ENCODE data around the gene TOMM7.
"Not testable (repeated sequence)": the region's sequence is repeated elsewhere in the genome, so short reads cannot be mapped to it uniquely, and the experiment has no call there.

The TOMM7 gene

GRCh38 chr7:22826593-22826992 lies 3.9 kb upstream of the TOMM7 start:
- in situ Hi-C loops (cut with MboI; ENCODE audit: low sequenced_read_pairs), result no loop called here

- in situ Hi-C loops (cut with MboI; ENCODE audit: low sequenced_read_pairs), result no loop called here
Measured at GRCh38 chr7:22824760-22825159, 2.1 kb upstream of the TOMM7 start.

DNA sequence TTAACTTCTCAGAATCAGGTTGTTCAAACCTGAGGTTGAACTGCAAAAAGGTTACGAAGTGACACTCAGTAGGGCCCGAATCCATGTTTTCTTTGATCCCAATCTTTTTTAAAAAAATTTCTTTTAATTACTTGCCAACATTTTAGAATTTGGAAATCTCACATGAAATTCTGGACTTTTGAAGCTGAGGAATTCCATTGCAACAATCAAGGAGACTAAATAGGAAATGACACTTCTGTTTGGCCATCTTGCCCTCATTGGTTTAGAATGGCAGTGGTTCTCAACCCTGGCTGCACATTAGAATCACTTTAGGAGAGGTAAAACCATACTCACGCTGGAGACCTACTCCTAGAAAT lies 471 bp upstream of the TOMM7 start:
- in situ Hi-C loops (cut with MboI; ENCODE audit: low sequenced_read_pairs), result no loop called here

DNA sequence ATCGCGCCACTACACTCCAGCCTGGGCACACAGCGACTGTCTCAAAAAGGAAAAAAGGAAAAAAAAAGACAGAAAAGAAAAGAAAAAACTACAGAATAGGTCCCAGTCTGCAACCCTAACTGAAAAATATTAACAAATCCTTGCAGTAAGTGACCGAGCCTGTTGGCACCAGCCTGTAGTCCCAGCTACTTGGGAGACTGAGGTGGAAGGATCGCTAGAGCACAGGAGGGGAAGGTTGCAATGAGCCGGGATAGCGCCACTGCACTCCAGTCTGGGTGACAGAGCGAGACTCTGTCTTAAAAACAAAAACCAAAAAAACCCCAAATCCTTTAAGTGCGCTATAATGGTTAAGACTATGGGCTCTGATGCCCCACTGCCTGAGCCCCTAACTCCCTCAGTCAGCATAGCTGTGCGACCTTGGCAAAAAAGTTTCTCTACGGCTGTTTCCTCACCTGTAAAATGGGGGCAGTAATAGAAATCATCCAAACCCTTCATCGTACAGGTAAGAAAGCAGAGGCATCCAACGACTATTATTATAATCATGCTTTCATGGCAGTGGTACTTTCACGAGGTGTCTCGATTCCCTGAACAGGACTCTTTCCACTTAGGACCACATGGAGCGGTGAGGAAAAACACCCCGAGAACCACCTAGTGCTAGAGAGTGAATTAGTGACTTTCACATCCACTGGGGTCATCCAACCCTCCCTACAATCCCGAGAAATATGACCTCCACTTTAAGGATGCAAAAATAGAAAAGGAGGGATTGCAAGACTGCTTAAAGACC lies 755 bp downstream of the TOMM7 start:
- in situ Hi-C loops (cut with MboI; ENCODE audit: low sequenced_read_pairs), result no loop called here

DNA sequence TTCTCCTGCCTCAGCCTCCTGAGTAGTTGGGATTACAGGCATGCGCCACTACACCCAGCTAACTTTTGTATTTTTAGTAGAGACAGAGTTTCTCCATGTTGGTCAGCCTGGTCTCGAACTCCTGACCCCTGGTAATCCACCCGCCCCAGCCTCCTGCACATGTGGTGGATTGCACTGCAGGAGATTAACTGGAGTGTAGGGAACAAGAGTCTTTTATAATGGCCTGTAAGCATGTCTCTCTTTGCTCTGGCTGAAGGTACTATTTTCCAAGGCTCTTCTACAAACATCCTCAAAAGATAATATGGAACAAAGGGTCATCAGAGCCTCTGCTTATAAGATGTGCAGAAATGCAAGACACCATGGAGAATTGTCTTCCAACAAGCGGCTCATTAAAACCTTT lies 3.2 kb downstream of the TOMM7 start:
- in situ Hi-C loops (cut with MboI; ENCODE audit: low sequenced_read_pairs), result no loop called here

GRCh38 chr7:22814261-22815208 lies 8.1 kb downstream of the TOMM7 start:
- in situ Hi-C loops (cut with MboI; ENCODE audit: low sequenced_read_pairs), result no loop called here

GRCh38 chr7:22812353-22812752 lies 10.3 kb downstream of the TOMM7 start:
- in situ Hi-C loops (cut with MboI; ENCODE audit: low sequenced_read_pairs), result no loop called here

DNA sequence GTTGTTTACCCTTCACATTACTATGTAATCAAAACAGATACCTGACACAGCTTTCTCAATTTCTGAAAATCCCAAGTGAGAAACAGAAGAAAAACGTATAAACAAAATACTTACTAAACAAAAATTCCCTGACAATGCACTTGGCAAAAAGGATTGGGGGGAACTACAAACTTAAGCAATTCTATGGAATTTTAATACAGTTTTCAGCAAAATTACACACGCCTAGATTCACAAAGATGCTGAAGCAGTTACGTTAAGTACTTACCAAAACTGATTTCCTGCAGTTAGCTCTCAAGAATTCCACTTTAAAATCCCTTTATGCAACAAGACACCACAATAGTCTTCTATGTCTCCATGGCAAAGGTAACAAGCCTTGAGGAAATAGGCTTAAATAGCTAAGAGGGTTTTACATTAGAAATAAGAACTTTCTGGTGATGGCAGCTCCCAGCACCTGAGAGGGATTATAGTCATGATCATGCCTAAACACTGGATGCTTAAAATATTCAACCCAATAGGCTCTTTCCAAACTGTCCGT lies 10.8 kb downstream of the TOMM7 start:
- in situ Hi-C loops (cut with MboI; ENCODE audit: low sequenced_read_pairs), result no loop called here

- in situ Hi-C loops (cut with MboI; ENCODE audit: low sequenced_read_pairs), result no loop called here
Measured at GRCh38 chr7:22810843-22811242, 11.8 kb downstream of the TOMM7 start.

GRCh38 chr7:22809902-22810642 lies 12.6 kb downstream of the TOMM7 start:
- in situ Hi-C loops (cut with MboI; ENCODE audit: low sequenced_read_pairs), result no loop called here

DNA sequence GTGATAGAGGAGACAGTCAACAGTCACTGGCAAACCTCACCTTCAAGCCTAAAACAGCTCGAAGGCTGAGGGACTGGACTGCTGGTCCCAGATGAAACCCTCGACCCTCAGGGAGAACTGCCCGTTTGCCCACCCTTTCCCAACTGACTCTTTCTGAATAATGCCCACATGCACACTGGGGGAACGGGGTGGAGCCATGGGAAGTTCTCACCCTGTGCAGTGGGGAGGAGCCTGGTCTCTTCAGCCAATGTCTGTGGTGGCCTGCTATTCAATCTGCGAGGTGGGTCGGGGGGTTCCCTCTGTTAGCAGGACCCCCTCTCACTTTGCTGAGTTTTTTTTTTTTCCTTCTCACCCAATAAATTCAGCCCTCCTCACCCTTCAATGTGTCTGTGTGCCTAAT lies 14.5 kb downstream of the TOMM7 start:
- in situ Hi-C loops (cut with MboI; ENCODE audit: low sequenced_read_pairs), result no loop called here

DNA sequence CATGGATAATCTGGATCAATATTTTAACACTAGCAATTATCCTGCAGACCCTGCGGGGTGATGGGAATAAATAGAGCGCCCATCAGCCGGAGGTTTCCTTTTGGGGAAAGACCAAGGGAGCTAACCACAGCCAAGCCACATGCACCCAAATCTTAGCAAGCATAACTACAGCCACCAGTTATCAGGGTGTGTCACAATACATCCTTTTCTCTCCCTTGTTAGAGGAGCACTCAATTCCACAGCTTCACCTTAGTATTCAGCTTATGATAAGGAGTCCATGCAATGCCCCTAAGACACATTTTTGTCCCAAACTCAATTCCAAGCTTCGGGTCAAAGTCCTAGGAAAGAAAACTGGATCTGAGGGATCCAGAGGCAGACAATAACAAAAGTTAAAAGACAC lies 15.9 kb downstream of the TOMM7 start:
- in situ Hi-C loops (cut with MboI; ENCODE audit: low sequenced_read_pairs), result no loop called here

DNA sequence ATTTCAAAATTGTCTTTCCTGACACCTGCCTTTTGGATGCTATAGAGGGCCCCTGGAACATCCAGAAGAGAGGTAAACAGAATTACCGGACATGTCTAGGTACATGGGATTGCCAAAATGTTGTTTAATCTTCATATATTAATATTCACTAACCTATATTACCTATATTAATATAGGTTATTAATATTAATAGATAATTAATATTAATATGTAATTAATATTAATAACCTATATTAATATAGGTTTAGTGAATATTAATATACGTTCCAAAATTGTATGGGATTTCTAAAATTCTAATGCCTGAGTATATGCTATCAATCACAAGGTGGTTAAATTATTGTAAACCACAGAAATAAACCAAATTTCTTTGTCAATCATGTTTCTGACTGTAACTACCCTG lies 17.4 kb downstream of the TOMM7 start:
- in situ Hi-C loops (cut with MboI; ENCODE audit: low sequenced_read_pairs), result no loop called here

- in situ Hi-C loops (cut with MboI; ENCODE audit: low sequenced_read_pairs), result not testable (repeated sequence)
Measured at GRCh38 chr7:22802831-22803230, 19.8 kb downstream of the TOMM7 start.

- in situ Hi-C loops (cut with MboI; ENCODE audit: low sequenced_read_pairs), result no loop called here
Measured at GRCh38 chr7:22802426-22802825, 20.2 kb downstream of the TOMM7 start.

GRCh38 chr7:22801912-22802311 lies 20.7 kb downstream of the TOMM7 start:
- in situ Hi-C loops (cut with MboI; ENCODE audit: low sequenced_read_pairs), result no loop called here

GRCh38 chr7:22799633-22800032 lies 23.0 kb downstream of the TOMM7 start:
- in situ Hi-C loops (cut with MboI; ENCODE audit: low sequenced_read_pairs), result no loop called here

- in situ Hi-C loops (cut with MboI; ENCODE audit: low sequenced_read_pairs), result no loop called here
Measured at GRCh38 chr7:22793593-22794462, 28.8 kb downstream of the TOMM7 start.

DNA sequence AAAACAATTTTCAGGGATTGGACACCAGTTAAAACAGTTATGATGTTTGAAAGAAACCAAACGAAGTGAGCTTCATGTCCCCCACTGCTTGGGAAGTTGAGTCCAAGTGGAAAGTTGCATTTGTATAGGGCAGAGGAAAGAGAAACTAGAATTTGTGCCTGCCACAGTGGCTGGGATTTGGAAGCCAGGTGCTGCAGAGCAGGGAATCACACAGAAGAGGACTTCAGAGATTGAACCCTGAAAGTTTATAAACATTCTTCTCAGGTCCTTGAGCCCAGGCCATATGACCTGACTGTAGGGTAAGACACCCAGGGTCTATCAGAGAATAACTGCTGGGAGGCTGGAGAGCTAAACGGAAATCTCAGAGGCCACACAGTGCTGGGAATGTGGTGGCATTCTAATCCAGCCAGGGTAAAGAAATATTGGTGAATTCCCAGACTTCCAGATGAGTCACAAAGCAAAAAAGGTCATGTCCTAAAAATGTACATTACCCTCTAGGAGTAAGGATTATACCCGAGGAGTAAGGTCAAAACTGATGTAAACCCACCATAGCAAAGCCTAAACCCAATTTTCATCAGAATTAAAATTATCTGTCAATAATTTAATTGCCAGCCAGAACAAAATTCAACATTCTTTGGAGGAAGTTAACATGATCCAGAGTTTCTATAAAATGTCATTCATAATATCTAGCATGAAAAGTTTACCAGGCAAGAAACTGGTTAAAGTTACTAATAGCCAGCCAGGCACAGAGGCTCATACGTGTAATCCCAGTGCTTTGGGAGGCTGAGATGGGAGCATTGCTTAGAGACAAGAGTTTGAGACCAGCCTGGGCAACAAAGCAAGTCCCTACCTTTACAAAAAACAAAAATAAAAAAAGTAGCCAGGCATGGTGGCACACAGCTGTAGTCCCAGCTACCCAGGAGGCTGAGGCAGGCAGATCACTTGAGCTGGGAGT lies 31.2 kb downstream of the TOMM7 start:
- in situ Hi-C loops (cut with MboI; ENCODE audit: low sequenced_read_pairs), result no loop called here
